ENCODE data around the gene ITLN2.
"Not testable (repeated sequence)": the region's sequence is repeated elsewhere in the genome, so short reads cannot be mapped to it uniquely, and the experiment has no call there.

Gene ITLN2

GRCh38 chr1:160935527-160936258 is 18.9 kb downstream of the ITLN2 start:
- ChIA-PET POLR2A (no interaction called here), CTCF (interaction anchor here (0.6 to 1.6 kb wide), 4 partner anchors 10 to 50 kb away, joined by 3 to 4 read pairs (median 4); partner anchors contain the start of gene ITLN2)
- no peak for TF ChIP-seq CTCF (IDR thresholded peaks at IDR 0.05; ENCODE audit: control extremely low read depth, extremely low read depth, low read depth, missing control alignments)
- DNase-seq (ENCODE audit: extremely low spot score) = no peak

GRCh38 chr1:160933305-160933704 is 21.3 kb downstream of the ITLN2 start:
- CTCF ChIA-PET; DNase-seq (ENCODE audit: extremely low spot score); POLR2A ChIA-PET: not testable (repeated sequence)

GRCh38 chr1:160925652-160926244 is 28.9 kb downstream of the ITLN2 start:
- no peak for TF ChIP-seq CTCF (IDR thresholded peaks at IDR 0.05; ENCODE audit: control extremely low read depth, extremely low read depth, low read depth, missing control alignments)
- POLR2A ChIA-PET = no interaction called here
- CTCF ChIA-PET = no interaction called here
- no peak for DNase-seq (ENCODE audit: extremely low spot score)

- ChIA-PET POLR2A (no interaction called here), CTCF (no interaction called here)
- DNase-seq (ENCODE audit: extremely low spot score) = no peak
- TF ChIP-seq CTCF (IDR thresholded peaks at IDR 0.05; ENCODE audit: control extremely low read depth, extremely low read depth, low read depth, missing control alignments) = no peak
These were observed 29.6 kb downstream of the ITLN2 start for GRCh38 chr1:160924791-160925651.

GRCh38 chr1:160916666-160917065 is 37.9 kb downstream of the ITLN2 start:
- no peak for TF ChIP-seq CTCF (IDR thresholded peaks at IDR 0.05; ENCODE audit: control extremely low read depth, extremely low read depth, low read depth, missing control alignments)
- CTCF ChIA-PET = interaction anchor here (1.1 kb wide), 1 partner anchor 74 kb away, joined by 3 read pairs; no protein-coding TSS in a partner anchor
- DNase-seq (ENCODE audit: extremely low spot score) = no peak
- POLR2A ChIA-PET = no interaction called here

GRCh38 chr1:160913229-160913628 is 41.4 kb downstream of the ITLN2 start:
- CTCF ChIA-PET; POLR2A ChIA-PET; DNase-seq (ENCODE audit: extremely low spot score): not testable (repeated sequence)

GRCh38 chr1:160911925-160912324 is 42.7 kb downstream of the ITLN2 start:
- ChIA-PET CTCF (interaction anchor here (0.8 to 1.3 kb wide), 2 partner anchors 10 to 75 kb away, joined by 3 read pairs; no protein-coding TSS in a partner anchor), POLR2A (no interaction called here)
- DNase-seq (ENCODE audit: extremely low spot score) = no peak
- no peak for TF ChIP-seq CTCF (IDR thresholded peaks at IDR 0.05; ENCODE audit: control extremely low read depth, extremely low read depth, low read depth, missing control alignments)

Data from GM10248 (cell line).